Measurements from ENCODE around the gene DLL4.
A peak's percentile ranks its signal among the peaks of the same experiment; 100 is the strongest.

DLL4 gene

DNA sequence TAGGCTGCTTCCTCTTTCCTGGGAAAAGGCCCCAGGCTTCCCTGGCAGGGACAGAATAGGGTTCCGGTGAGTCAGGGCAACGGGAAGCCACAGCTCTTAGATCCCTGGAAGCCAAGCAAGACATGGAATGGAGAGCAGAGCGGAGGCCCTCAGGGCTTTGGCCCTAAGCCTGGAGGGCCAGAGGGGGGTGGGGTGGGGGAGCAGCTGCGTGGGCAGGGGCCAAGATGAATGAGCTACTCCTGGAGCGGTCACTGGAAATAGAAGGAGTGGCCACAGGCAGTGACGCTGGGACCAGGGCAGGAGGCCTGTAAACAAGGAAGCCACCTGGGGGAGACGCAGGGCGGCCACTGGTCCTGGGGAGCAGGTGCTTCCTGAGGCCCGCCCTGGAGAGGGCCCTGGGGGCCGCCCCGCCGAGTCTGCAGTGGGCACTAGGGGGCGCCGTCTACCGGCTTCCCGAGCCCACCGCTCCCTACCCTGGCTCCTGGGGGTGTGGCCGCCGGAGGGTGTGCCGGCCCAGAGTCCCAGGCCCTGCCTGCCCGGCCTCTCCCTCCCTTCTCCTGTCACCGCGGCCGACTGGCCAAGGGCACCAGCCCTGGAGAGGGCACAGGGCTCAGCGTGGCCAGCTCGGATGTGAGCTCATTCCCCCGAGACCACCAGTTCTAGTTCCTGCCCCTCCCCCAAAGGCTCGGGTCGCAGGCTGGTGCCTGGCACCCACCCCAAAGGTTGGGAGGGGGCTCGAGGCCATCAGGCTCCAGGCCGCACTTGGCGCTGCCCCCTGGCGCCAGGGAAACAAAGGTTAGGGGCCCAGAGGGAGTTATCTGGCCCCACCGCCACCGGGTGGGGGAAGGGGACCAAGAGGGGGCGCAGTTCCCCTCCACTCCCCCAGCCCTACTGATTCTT lies 22.8 kb upstream of the DLL4 start:
- peak; percentile 57 for DNase-seq (ENCODE audit: low read depth)

- no peak for DNase-seq (ENCODE audit: low read depth)
Measured at GRCh38 chr15:40906991-40907802, 21.9 kb upstream of the DLL4 start.

- no peak for DNase-seq (ENCODE audit: low read depth)
Measured at GRCh38 chr15:40908095-40908494, 21.0 kb upstream of the DLL4 start.

DNA sequence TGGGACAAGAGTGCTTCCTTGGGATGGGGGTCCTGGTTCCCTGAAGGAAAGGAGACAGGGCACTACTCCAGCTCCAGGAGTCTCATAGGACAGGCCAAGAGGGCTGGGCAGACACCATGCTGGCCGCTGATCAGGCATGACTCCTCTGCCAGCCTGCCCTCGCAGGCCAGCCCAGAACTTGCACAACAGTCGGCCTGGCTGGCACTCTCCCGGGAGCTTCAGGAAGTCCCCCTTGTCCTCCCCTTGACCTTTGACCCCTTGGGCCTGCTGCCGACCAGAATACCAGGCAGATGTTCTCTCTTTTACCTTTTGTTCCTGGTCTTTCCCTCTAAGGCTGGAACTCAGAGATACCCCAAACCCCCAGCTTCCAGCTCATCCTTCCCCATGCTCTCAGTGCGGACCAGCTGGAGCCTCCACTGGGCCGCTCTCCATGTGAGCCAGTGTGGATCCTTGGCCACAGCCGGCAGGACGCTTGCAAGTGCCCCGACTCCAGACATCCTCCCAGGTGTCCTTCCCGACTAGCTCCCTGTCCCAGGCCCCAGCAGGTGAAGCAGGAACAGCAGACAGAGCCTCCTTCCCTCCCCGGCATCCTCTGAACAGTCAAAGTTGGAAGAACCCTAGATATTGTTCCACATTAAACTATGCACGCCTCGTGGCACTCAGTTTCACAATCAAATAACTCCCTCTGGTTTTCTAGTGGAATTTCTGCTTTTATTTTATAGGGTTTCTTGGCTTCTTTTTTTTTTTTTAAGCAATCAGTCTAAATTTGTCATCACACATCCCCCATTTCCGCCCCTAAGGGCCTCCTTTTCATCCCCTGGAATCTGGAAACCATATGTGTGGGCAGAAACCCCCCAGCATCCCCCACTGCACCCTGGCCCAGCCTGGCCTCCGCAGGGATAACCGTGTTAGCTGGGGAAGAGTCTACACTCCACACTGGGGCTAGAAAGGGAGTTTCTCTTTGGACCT lies 19.2 kb upstream of the DLL4 start:
- no peak for DNase-seq (ENCODE audit: low read depth)

DNA sequence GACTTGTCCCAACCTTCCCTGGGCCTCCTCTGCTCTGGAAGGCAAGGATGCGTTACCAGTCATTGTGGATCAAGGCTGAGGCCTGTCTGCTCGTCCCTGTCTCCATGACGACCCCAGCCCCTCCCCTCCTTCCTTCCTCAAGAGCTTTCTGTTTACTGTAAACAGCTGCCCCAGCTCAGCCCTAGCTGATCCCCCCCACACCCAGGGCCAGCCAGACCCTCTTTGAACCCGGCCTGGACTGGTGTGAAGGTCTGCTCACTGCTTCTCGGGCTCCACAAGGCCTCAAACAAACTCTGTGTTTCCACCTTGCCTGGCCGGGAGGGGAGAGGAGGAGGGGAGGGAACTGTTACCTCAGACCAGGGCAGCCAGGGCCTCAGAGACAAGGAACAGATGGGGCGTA lies 18.0 kb upstream of the DLL4 start:
- no peak for DNase-seq (ENCODE audit: low read depth)

DNA sequence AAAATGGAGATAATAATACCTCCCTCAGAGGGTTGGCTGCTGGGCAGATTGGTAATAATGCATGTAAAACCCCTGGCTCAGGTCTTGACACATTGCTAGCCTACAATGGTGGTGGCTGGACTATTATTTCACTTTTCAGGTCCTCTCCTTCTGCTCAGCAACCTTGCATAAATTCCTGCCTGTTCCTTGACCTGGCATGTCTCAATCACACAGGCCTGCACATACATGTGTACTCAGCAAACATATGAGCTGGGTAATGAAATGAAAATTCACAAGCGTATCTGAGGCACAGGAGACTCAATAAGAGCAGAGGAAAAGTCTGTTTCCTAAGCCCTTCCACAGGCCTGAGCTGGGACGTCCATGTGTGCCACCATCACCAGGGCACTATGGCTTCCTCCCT lies 17.4 kb upstream of the DLL4 start:
- DNase-seq (ENCODE audit: low read depth), result no peak

- no peak for DNase-seq (ENCODE audit: low read depth)
Measured at GRCh38 chr15:40912478-40912877, 16.7 kb upstream of the DLL4 start.

GRCh38 chr15:40914013-40914412 lies 15.1 kb upstream of the DLL4 start:
- DNase-seq (ENCODE audit: low read depth), result no peak

DNA sequence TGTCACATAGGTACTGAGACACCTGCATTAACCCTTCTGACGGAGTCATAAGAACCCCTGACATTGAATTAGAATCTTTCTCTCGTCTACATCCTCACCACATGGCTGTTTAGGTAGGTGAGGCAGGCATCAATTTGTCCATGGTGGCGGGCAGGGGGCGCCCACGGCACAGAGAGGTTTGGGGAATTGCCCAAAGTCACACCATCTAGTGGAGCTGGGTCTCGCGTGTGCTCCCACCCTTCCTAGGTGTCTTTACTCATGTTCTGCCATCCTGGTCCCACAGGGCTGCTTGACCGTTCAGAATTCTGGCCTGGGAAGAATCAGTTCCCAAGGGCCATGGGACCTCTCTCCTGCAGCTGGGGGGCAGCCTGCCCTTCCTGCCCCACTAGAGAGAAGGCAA lies 14.7 kb upstream of the DLL4 start:
- no peak for DNase-seq (ENCODE audit: low read depth)

- DNase-seq (ENCODE audit: low read depth), result no peak
Measured at GRCh38 chr15:40915116-40915661, 14.0 kb upstream of the DLL4 start.

GRCh38 chr15:40915679-40916078 lies 13.5 kb upstream of the DLL4 start:
- no peak for DNase-seq (ENCODE audit: low read depth)

GRCh38 chr15:40917585-40917984 lies 11.6 kb upstream of the DLL4 start:
- DNase-seq (ENCODE audit: low read depth), result no peak

DNA sequence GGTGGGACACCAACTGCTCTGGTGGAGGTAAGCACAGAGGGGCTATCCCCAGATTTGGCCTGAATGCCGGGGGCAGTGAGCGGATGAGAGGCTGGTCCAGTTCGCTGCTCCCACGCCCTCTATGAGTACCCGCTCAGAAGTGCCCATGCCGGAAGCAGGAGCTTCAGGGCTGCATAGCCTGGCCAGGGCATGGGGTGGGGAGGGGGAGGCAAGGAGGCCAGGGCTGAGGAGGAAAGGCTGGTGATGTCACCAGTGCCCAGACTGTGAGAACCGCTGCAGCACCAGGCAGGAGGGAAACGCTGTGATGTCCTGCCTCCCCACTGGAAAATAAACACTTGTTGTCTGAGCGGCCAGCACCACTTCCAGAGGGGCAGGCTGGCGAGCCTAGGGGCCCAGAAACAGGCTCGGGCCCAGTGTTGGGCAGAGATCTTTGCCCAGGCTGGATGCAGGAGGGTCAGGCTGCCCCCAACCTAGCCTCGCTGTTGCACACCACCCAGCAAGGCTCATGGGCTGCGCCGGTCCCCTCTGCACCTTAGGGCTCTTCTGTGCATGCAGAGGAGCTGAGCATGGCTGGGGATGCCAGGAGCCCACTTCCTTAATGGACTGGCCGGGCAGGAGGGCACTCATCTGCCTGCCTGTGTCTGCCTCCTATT lies 10.9 kb upstream of the DLL4 start:
- no peak for DNase-seq (ENCODE audit: low read depth)

DNA sequence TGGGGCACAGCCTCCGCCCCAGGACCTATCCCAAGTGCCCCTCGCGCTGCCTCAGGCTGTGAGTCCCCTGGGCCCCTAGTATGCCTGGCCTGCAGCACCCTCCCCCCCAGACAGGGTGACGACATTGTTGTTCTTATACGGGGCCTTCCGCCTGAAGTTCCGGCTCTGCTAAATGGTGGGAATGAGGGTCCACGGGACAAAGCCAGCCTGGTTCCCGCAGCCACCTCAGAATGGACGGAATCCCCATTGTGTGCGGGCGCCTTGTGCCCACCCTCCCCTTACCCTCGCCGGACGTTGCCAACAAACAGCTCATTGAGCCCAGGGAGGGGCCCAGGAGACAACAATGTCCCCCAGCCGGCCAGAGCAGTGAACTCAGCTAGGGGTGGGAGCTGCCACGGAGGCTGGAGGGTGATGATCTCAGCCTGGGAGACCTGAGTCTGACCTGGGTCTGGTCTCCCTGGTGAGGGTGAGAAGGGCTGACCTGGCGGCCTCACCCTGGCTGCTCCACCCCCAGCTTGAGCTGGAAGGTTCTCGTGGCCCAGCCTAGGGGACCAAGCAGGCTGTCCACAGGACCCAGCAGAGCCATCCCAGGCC lies 10.2 kb upstream of the DLL4 start:
- no peak for DNase-seq (ENCODE audit: low read depth)

GRCh38 chr15:40921949-40922607 lies 7.1 kb upstream of the DLL4 start:
- no peak for DNase-seq (ENCODE audit: low read depth)

DNA sequence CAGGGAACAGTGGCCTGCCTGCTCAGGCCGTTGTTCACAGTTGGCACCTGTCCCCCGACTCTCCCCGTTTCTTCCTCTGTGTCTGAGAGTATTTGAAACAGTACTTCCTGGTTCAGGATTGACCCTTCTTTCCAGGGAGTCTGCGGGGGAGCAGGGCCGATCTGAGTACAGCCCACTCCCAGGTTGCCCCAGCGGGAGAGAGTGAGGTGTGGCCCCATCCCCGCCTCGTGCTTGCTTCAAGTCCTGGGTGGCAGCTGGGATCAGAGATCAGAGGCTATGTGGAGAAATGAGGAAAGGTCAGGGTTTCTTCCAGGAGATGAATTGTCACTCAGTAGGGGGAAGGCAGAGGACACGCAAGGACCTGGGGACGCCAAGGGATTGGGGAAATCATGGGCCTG lies 6.5 kb upstream of the DLL4 start:
- no peak for DNase-seq (ENCODE audit: low read depth)

GRCh38 chr15:40923551-40923950 lies 5.6 kb upstream of the DLL4 start:
- no peak for DNase-seq (ENCODE audit: low read depth)

GRCh38 chr15:40925495-40925862 lies 3.7 kb upstream of the DLL4 start:
- no peak for DNase-seq (ENCODE audit: low read depth)

DNA sequence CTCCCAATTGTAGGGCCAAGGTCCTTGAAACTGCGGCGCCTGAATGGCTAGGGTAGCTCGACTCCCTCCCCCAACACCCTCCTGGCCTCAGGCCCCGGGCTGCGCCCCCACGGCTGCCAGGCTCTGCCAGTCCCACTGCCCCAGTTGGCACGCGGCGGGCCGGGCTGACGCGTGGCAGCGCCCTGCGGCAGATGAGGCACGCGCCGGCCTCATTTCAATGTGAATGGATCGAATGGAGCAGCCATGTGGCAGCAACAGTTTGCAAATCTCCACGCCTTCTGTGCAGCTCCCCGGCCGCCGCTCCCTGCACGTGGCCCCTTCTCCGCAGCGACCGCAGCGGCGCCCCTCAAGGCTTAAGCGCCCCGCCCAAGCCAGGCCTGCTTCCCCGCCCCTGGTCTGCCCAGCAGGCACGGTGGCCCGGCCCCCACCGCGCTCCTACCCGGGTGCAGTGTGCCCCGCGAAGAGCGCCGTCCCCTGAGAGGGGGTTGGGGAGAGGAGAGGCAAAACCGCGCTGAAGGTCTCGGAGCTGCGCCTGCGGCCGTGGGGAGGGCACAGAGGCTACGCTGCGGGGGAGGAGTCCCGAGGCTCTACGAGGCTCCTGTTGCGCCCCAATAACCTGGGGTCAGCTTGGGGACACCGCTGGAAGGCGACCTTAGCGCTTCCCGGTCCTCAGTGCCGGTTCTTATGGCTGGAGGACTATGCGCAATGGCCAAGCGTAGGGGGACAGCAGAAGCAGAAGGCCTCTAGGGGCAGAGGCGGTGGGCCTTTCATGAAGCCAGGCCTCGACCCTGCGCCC lies 3.1 kb upstream of the DLL4 start:
- no peak for DNase-seq (ENCODE audit: low read depth)
